HCEC 1CT (cell line): ENCODE results near the gene TENT5C.

Source experiments
- DNase-seq: peaks from one replicate; pipeline ENCODE4 v3.0.0-alpha.2; 2017

Gene TENT5C

GRCh38 chr1:117573386-117574023 is 32.3 kb upstream of the TENT5C start:
- DNase-seq, result no peak

DNA sequence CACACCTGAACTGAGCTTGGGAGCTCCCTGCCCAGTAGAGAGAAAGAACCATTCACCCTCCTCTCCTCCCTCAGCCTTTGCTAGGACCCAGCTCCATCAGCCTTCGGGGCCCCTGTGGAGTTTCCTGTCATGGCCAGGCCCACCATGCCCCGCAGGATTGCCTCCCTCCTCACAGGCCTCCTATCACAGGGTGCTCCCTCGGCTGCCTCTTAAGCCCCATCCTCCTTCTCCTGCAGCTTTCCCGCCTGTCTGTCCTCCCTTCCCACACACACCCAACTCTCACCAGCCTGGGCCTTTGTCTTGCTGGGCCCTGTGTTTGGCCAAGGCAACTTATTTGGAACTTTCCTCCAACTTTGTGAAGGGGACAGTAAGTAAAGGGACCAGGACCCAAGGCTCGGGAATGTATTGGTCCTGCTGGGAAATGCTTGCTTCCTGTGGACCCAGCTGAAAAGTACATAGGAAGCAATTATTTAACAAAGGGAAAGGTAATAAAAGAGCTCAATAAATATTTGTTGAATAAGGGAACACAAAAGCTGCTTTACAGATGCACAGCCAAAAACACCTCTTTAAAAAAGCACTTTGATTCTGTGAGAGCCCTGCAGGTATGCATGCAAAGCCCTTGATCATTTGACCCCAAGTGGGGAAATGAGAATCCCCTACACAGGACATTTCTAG is 31.6 kb upstream of the TENT5C start:
- DNase-seq, result no peak

DNA sequence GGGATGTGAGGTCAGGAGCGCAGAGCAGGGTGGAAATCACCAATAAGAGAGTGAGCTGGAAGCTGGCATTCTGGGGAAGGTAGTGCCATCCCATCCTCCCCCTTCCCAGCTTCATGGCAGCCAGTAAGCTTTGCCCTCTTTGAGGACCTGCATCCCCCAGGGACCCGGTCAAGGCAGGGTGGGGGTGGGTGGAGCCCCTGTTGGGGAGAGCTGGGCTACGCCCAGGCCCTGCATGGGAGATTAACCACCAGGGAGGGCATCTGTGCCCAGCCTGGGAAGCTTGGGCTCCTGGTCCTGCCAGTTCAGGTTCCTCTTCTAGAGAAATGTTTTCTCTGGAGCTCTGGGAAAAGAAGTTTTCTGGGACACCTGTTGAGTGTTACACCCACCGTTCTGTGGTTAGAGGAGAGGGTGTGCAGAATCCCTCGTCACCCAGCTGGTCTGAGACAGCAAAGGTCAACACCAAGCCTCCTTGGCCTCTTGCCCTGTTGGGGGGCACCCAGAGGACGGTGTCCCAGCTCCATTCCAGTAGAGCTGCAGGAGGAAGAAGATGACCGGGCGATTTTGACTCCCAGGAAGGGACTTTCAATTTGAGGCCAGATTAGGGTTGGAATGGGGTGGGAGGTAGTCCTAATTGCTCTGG is 30.1 kb upstream of the TENT5C start:
- no peak for DNase-seq

- no peak for DNase-seq
Measured at GRCh38 chr1:117576236-117576635, 29.6 kb upstream of the TENT5C start.

DNA sequence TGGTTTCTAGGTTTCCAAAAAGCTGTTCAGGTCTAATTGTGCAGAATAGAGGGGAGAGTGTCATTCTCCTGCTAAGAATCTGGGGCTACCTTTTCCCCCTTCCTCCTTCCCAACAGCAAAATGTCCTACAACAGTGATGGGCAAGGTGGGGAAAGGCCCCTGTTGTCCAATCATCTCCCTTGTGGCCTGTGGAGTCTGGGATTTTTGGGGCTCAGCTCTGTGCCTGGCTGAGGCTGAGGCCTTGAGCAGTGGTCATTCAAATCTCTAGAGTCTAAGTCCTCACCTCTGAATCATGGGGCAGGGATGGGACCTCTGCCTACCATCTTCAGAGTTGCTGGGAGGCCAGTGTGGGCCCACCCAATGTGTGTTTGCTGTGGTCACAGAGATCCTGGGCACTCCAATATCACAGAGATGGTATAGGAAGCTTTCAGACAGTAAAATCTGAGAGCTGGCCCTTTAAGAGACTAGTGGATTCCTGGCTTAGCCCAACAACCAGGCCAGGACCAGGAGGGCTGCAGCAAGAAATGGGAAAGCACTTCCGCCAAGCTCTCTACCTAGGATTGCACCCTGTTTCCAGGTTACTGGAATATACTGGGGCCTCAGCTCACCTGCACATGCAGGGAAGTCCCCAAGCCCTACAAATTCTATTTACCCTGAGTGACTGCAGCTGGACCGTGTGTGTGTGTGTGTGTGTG is 28.5 kb upstream of the TENT5C start:
- DNase-seq, result no peak

DNA sequence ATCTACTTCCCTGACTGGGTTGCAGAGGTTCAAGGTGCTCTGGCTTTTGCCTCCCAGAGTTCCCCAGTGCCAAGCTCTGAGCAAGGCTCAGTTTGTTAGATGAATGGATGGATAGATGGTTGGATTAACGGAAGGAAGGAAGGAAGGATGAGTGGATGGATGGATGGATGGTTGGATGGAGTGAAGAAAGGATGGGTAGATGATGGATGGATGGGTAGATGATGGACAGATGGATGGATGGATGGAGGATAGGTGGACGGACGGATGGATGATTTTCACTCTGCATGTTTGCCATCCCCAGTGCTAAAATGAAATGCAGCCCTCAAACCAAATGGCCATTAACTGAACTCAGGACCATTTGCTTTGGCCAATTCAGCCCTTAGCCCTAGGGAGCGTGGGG is 27.4 kb upstream of the TENT5C start:
- no peak for DNase-seq

GRCh38 chr1:117579221-117579906 is 26.5 kb upstream of the TENT5C start:
- no peak for DNase-seq

DNA sequence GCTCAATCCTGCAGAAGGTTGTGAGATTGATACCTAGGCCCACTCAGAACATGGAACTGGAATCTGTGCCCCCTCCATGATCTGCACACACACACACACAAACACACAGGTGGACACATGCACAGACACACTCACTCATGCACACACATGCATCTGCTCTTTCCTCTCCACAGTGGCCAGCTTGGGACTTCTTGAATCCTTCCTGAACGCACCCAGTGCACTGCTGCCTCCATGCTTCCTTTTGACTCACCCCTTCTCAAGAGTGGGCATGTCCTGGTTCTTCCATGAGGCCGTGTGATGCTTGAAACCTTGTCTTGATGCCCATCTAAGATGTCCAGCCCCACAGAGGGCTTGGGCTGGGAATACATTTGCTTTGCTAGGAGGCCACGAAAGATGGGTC is 25.4 kb upstream of the TENT5C start:
- DNase-seq, result no peak

DNA sequence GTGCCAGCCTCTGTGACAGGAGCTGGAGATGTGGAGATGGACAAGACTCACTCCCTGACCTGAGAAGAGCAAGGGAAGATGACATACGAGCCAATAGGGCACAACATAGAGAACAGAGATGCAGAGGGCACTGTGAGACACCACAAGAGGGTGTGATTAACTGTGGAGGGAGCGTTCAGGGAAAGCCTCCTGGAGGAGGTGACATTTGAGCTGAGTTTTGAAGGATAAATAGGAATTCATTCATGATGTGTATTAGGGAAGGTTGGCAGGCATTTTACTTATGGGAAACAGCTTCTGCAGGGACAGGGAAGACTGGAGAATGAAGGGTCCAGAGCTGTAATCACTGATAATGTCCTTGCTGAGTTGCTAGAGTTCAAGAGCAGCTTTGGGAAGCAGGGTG is 25.0 kb upstream of the TENT5C start:
- no peak for DNase-seq

DNA sequence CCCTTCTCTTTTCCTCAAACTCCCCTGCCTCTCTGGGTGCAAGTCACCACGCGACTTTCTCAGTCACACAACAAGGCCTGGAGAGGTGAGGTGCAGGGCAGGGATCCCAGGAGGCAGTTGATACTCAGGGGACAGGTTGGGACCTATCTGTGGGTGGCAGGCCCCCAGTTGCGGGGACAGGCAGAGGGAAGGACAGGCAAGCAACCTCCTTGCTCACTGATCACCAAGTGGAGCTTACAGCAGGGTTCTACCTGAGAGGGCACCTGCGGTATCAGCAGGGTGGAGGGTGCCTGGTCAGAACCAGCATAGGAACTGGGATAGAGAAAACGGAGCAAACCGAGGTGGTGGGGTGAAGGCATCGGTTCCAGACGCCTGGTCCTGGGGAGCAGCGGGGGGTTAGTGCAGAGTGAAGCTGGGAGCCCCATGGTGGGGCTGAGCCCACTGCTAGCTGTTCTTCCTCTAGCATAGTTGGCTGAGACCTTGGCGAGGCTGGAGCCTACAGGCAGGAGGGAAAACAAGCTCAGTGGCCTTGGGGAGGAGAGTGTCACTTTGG is 24.4 kb upstream of the TENT5C start:
- DNase-seq, result no peak

DNA sequence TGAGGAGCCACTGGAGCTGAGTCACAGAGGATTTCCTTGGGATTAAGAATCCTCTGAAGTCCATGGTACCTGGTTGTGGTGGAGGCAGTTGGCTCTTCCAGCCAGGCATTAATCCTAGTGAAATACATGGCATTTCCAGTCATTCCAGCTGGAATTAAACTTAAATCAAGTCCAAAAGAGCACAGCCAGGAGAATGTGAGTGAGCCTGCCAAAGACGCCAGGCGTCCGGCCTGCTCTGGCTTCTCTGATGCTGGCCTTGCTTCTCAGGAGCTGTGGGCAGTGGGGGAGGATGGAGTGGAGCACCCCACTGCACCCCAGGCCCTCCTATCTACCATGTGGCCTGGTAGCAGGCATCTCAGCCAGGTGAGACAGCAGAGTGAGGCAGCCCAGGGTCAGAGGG is 23.4 kb upstream of the TENT5C start:
- no peak for DNase-seq

GRCh38 chr1:117583247-117583646 is 22.6 kb upstream of the TENT5C start:
- DNase-seq, result no peak

GRCh38 chr1:117584181-117584580 is 21.7 kb upstream of the TENT5C start:
- no peak for DNase-seq

DNA sequence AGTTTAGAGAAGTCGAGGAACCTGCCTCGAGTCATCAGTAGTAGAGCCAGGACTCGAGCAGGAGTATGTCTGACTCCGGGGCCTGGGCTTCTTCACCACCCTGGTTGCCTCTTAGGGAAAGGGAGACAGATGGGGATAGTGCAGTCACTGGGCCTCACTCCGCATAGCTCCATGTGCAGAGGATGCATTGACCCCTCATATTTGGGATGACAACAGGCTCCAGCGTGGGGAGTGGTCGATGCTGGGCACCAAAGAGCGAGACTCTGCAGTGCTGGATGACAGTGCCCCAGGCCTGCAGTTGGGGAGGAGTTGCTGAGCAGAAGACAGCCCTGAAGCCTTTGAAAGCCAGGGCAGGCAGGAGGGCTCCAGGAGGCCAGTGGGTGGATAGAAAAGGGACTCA is 20.8 kb upstream of the TENT5C start:
- DNase-seq, result no peak

GRCh38 chr1:117586337-117586736 is 19.5 kb upstream of the TENT5C start:
- no peak for DNase-seq

- no peak for DNase-seq
Measured at GRCh38 chr1:117586747-117587498, 18.9 kb upstream of the TENT5C start.

DNA sequence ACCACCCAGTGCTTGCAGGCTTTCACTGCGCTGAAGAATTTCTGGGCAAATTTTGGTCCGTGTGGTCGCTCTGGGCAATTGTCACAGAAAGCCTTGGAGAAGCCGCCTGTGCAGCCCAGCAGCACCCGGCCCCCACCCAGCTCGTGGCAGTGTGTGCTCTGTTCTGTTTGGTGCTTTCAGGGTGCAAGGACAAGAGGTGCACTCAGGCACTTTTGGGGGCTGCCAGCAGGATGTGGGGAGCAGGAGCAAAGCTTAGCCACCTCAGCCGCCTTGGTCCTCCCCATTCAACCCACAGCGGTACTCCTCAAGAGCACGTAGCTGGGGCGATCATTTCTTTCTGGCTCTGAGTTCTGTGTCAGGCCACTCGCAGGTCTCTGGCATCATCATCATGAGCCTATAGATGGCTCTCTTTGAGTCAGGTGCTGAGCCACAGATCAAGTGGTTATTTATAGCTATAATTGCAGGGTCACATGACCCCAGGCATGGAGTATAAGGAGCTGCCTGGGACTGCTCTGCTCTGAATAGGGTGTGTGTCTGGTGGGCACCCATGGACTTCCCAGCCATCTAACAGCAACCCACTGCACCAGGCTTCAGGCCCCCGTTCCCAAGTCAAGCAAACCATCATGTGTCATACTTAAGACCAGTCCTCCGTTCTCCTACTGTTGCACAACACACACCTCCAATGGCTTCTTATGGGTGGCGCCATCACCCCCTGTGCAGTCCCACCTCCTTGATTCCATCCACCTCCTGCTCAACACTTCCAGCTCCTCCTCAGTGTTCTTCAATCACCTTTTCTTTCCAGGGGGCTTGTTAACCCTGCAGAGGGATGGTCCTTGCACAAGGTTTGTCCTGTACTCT is 18.1 kb upstream of the TENT5C start:
- DNase-seq, result no peak

- DNase-seq, result no peak
Measured at GRCh38 chr1:117589544-117589943, 16.3 kb upstream of the TENT5C start.

GRCh38 chr1:117590273-117590925 is 15.4 kb upstream of the TENT5C start:
- DNase-seq, result no peak

- DNase-seq, result no peak
Measured at GRCh38 chr1:117591252-117591651, 14.6 kb upstream of the TENT5C start.

GRCh38 chr1:117592155-117592554 is 13.7 kb upstream of the TENT5C start:
- DNase-seq, result no peak
